NCI-H187 (cell line): ENCODE data around the gene PDXDC1.
"Not testable (repeated sequence)": the region's sequence is repeated elsewhere in the genome, so short reads cannot be mapped to it uniquely, and the experiment has no call there.

Source experiments
- DNase-seq, 2 experiments: peaks; one replicate each; lab custom pipeline; 2025; lab: John Stamatoyannopoulos, UW

PDXDC1 gene

GRCh38 chr16:14974331-14974655 is 533 bp upstream of the PDXDC1 start:
- not testable (repeated sequence) for DNase-seq

DNA sequence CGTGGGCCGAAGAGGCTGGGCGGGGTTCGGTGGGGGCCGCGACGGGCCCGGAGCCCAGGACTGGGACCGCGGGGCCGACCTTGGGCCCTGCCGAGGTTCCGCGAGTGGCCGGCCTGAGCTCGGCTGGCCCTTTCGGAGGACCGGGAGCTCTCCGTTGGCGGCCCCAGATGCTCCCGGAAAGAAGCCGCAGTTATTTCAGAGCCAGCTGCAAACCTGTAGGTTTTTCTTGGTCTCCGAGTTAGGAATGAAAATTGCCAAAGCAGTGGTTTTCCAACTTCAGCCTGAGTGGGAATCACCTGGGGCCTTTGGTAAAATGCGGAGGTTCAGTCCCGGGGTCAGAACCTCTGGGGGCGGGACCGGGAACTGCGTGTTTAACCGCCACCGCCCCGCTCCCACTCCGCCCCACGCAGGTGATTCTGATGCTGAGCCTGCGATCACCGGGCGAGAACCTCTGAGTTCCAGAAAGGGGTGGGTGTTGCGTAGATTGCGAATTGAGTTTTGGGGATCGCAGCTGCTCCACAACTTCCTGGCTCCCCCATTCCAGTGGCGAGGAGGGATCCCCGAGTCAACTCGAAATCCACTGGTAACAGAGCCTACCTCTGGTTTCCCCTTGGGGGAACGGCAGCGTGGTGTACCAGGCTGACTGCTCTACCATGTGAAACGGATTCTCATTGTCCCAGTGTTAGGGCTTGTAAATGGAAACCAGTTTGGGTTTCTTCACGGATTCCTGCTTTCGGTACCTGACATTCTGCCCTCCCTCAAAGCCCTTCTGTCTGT is 780 bp downstream of the PDXDC1 start:
- DNase-seq = not testable (repeated sequence)

GRCh38 chr16:14976971-14977736 is 2.3 kb downstream of the PDXDC1 start:
- DNase-seq = not testable (repeated sequence)

GRCh38 chr16:14978281-14978680 is 3.5 kb downstream of the PDXDC1 start:
- not testable (repeated sequence) for DNase-seq

GRCh38 chr16:14978908-14979307 is 4.1 kb downstream of the PDXDC1 start:
- not testable (repeated sequence) for DNase-seq

DNA sequence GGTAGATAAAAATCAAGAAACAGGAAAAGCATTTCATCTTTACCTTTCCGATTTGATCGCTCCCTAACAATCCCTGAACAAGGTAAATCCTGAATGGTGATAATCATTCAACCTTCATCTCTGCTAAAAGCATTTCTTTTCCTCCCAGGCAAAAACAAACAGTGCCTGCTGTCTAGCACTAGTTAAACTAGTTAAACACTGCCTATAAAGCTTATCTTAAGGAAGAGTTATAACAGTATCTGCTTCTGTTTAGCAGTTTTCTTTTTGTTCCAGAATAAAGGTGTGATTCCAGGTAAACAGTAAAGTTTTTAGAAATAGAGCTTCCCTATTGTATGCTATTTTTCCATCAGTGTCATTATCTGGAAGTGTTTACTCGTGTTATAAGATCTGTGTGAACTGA is 6.4 kb downstream of the PDXDC1 start:
- not testable (repeated sequence) for DNase-seq

DNA sequence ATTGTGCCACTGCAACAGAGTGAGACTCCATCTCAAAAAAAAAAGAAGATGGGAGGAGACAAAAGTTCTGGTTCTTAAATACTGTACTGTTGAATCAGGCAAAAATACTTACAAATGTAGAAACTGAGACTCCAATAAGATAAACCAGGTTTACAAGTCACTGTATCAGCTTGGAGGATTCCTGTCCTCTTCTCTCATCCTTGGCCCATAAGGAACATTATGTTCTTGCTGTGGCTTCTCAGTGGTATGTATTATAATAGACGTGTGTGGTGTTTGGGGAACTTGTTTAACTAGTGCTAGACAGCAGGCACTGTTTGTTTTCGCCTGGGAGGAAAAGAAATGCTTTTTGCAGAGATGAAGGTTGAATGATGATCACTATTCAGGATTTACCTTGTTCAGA is 7.7 kb downstream of the PDXDC1 start:
- DNase-seq = not testable (repeated sequence)

GRCh38 chr16:14988092-14988491 is 13.3 kb downstream of the PDXDC1 start:
- not testable (repeated sequence) for DNase-seq

DNA sequence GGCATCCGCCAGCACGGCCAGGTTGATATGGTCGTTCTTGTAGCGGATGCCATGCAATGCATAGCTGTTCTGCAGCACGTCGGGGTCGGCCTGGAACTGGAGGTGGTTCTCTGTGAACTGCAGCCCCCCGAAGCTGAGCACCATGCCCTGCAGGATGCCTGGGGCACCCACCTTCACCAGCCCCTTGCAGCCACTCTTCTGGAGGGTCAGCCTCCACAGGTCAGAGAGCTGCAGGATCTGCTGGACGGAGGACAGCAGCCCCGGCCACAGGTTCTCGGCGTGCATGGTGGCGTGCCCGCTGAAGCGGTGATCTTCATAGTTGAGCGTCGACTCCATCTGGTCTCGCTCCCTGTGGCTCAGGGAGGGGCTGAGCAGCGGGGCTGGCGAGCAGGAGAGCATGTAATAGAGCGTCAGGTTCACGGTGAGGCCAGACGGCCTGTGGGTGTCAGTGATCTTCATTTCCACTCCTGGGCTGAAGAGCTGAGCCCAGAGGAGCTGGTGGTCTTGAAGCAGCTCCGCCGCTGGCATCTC is 13.9 kb downstream of the PDXDC1 start:
- not testable (repeated sequence) for DNase-seq

DNA sequence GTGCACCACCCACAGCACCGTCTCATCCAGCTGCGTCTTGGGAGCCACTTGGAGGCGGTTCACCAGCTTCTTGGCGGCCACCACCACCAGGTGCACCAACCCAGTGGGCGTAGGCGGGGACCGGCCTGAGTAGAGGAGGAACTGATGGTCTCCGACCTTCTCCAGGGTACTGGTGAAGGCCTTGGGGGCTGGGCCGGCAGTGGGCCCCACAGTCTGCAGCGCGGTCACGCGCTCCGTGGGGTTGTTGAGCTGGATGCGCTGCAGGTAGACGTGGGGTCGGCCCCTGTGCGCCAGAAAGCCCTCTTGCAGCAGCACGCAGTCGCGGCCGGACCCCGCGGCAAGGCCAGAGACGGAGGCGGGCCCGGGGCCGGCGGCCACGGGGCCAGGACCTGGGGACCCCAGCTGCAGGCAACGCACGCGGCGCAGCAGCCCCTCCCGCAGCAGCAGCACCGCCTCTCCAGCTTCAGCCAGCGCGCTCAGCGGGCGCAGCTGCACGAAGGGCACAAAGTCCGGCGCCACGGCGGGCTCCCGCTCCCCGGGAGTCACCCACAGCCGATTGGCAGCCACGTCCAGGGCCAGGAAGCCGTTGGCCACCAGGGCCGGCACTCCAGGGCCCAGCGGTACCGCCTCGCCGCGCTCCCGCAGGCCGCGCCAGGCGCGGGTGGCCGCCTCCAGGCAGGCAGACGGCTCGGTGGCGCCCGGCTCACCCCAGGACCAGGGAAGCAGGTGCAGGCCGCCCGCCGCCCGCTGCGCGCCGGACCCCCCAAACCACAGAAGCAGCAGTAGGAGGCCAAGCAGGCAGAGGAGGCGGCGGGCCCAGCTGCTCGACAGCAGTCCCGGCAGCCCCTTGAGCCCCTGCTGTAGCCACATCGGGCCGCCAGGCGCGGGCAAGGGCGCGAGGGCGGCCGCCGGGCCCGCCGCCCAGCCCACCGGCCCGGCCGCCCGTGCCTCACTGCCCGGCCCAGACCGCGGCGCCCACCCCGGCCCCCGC is 14.8 kb downstream of the PDXDC1 start:
- DNase-seq = not testable (repeated sequence)

DNA sequence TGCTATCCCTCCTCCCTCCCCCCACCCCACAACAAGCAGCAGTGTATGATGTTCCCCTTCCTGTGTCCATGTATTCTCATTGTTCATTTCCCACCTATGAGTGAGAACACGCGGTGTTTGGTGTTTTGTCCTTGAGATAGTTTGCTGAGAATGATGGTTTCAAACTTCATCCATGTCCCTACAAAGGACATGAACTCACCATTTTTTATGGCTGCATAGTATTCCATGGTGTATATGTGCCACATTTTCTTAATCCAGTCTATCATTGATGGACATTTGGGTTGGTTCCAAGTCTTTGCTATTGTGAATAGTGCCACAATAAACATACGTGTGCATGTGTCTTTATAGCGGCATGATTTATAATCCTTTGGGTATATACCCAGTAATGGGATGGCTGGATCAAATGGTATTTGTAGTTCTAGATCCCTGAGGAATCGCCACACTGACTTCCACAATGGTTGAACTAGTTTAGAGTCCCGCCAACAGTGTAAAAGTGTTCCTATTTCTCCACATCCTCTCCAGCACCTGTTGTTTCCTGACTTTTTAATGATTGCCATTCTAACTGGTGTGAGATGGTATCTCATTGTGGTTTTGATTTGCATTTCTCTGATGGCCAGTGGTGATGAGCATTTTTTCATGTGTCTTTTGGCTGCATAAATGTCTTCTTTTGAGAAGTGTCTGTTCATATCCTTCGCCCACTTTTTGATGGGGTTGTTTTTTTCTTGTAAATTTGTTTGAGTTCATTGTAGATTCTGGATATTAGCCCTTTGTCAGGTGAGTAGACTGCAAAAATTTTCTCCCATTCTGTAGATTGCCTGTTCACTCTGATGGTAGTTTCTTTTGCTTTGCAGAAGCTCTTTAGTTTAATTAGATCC is 18.7 kb downstream of the PDXDC1 start:
- DNase-seq = not testable (repeated sequence)

DNA sequence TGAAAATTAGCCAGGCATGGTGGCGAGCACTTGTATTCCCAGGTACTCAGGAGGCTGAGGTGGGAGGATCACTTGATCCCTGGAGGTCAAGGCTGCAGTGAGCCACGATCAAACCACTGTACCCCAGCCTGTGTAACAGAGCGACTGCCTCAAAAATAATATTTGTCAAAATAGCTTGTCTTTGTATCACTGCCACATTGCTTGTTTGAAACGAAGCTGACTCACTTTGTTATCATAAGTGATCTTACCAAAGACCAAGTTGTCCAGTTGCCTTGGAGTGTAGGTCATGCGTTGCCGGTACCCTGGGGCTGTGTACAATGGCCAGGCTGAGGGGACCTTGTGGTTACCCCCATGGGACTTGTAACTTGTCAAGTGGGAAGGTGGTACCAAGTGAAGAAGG is 21.9 kb downstream of the PDXDC1 start:
- DNase-seq = not testable (repeated sequence)

GRCh38 chr16:14998300-14998699 is 23.5 kb downstream of the PDXDC1 start:
- not testable (repeated sequence) for DNase-seq

- not testable (repeated sequence) for DNase-seq
These were observed 25.0 kb downstream of the PDXDC1 start for GRCh38 chr16:14999845-15000244.

DNA sequence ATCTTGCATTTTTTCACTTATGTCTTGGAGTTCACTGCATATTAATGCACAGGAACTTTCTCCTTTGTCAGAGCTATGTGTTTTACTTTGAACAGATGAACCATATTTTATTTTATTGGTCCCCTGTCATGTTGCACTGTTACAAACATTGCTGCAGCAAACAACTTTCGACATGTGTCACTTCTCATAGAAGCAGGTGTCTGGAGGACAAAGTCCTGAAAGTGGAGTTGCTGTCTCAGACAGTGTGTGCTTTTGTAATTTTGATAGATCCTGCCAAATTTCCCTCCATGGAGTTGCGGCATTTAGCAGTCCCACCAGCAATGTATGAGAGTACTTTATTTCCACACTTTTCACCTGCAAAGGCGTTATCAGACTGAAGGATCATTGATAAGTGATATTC is 27.6 kb downstream of the PDXDC1 start:
- DNase-seq = not testable (repeated sequence)

GRCh38 chr16:15005357-15006132 is 30.7 kb downstream of the PDXDC1 start:
- not testable (repeated sequence) for DNase-seq

GRCh38 chr16:15008647-15009046 is 33.8 kb downstream of the PDXDC1 start:
- not testable (repeated sequence) for DNase-seq

DNA sequence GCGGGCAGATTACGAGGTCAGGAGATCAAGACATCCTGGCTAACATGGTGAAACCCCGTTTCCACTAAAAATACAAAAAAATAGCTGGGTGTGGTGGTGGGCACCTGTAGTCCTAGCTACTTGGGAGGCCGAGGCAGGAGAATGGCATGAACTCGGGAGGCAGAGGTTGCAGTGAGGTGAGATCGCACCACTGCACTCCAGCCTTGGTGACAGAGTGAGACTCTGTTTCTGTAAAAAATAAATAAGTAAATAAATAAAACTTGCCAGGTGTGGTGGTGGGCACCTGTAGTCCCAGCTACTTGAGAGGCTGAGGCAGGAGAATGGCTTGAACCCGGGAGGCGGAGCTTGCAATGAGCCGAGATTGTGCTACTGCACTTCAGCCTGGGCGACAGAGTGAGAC is 38.1 kb downstream of the PDXDC1 start:
- DNase-seq = not testable (repeated sequence)

DNA sequence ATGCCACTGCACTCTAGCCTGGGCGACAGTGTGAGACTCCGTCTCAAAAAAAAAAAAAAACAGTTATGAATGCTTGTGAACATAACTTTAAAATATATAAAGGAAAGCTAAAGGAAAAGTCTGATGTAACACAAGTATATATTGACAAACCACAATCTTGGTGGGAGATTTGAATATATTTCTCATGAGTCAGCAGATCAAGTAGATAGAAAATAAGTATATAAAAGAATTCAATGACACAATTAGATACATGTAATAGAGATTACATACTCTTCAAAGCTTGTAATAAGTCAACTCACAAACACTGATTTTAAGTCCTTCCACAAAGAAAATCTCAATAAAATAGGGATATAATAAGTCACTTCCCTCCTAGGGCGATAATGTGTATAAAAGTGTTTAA is 40.8 kb downstream of the PDXDC1 start:
- not testable (repeated sequence) for DNase-seq

GRCh38 chr16:15016354-15016753 is 41.5 kb downstream of the PDXDC1 start:
- not testable (repeated sequence) for DNase-seq
